GM21423 (cell line): ENCODE results near the gene TXN2.

Experiments
- ATAC-seq: cut with Tn5 transposase; IDR thresholded peaks from one replicate; pipeline ENCODE4 v1.9.1; 2021; ENCODE audit warnings: mild to moderate bottlenecking, moderate library complexity; ENCODE audit not compliant: unreplicated experiment

TXN2 gene

GRCh38 chr22:36486619-36487384 is 5.4 kb upstream of the TXN2 start:
- ATAC-seq: no peak

GRCh38 chr22:36480941-36481392 is 473 bp downstream of the TXN2 start:
- no peak for ATAC-seq

- no peak for ATAC-seq
Measured at GRCh38 chr22:36478966-36479365, 2.5 kb downstream of the TXN2 start.

GRCh38 chr22:36475341-36475740 is 6.1 kb downstream of the TXN2 start:
- ATAC-seq: no peak

- no peak for ATAC-seq
Measured at GRCh38 chr22:36472689-36473088, 8.8 kb downstream of the TXN2 start.

- no peak for ATAC-seq
Measured at GRCh38 chr22:36471341-36471821, 10.1 kb downstream of the TXN2 start.

- no peak for ATAC-seq
Measured at GRCh38 chr22:36470994-36471331, 10.5 kb downstream of the TXN2 start.

- ATAC-seq: peak; percentile 59
Measured at GRCh38 chr22:36470162-36470993, 11.1 kb downstream of the TXN2 start.

- no peak for ATAC-seq
Measured at GRCh38 chr22:36469094-36469710, 12.2 kb downstream of the TXN2 start.

GRCh38 chr22:36467946-36468345 is 13.5 kb downstream of the TXN2 start:
- ATAC-seq: no peak

- no peak for ATAC-seq
Measured at GRCh38 chr22:36467042-36467810, 14.2 kb downstream of the TXN2 start.

GRCh38 chr22:36466258-36466657 is 15.2 kb downstream of the TXN2 start:
- no peak for ATAC-seq

GRCh38 chr22:36465232-36466021 is 16.0 kb downstream of the TXN2 start:
- no peak for ATAC-seq

GRCh38 chr22:36464715-36465231 is 16.7 kb downstream of the TXN2 start:
- ATAC-seq: no peak

- ATAC-seq: no peak
Measured at GRCh38 chr22:36463783-36464184, 17.7 kb downstream of the TXN2 start.

GRCh38 chr22:36461665-36462649 is 19.5 kb downstream of the TXN2 start:
- ATAC-seq: no peak

- no peak for ATAC-seq
Measured at GRCh38 chr22:36460202-36460601, 21.2 kb downstream of the TXN2 start.

- ATAC-seq: no peak
Measured at GRCh38 chr22:36457688-36458450, 23.6 kb downstream of the TXN2 start.
